ENCODE results near the gene NTHL1.
"Not testable (repeated sequence)": the region's sequence is repeated elsewhere in the genome, so short reads cannot be mapped to it uniquely, and the experiment has no call there.

Gene NTHL1

GRCh38 chr16:2027024-2028010 is 20.3 kb downstream of the NTHL1 start:
- DNase-seq, result peak; percentile 73

DNA sequence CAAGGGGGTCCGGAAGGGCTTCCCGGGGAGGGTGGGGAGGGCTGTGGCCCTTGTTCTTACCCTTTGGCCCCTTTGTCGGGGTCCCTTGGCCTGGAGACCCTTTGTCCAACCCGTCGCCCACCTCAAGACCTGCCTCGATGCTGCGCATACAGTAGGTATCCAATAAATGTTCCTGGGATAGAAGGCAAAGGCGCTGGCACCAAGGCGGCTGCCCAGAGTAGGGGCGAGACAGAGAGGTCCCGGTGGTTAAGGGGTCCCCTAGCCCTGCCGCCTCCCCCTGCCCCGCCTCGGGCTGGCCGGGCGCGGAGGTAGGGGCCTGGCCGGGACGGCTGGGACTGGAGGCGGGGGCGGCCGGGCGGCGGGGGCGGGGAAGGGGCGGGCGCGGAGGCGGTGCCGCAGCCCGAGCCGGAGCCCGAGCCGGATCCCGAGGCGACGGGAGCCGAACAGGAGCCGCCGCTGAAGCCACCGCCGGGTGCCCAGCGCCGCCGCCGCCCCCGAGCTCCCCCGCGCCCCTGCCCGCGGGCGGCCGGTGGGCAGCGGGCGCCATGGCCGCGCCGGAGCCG is 21.1 kb downstream of the NTHL1 start, which contains the start of gene NHERF2:
Gene NHERF2 (plus strand): TSS at position 442 of the 563 bp plus-strand sequence. CDS start 104 bp downstream, at position 546.
- peak; percentile 73 for DNase-seq

GRCh38 chr16:2025878-2026460 is 21.7 kb downstream of the NTHL1 start:
- DNase-seq, result no peak

- DNase-seq, result no peak
Measured at GRCh38 chr16:2025251-2025650, 22.4 kb downstream of the NTHL1 start.

DNA sequence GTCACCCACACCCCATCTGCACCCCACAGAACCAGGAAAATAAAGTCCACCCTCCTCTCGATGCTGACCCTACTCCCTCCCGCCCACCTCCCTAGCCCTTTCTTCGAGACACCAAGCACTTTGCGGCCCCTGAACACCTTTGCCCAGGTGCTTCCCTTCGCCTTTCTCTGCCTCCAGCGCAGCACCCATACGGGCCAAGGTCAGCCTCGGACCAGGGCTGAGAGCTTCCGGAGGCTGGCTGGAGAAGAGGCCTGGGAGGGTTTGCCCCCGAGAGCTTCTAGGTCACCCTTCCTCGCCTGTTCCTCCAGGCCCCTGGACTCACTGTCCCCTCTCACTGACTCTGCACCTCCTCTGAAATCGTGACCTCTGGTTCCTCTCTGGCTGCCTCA is 23.6 kb downstream of the NTHL1 start:
- DNase-seq, result no peak

DNA sequence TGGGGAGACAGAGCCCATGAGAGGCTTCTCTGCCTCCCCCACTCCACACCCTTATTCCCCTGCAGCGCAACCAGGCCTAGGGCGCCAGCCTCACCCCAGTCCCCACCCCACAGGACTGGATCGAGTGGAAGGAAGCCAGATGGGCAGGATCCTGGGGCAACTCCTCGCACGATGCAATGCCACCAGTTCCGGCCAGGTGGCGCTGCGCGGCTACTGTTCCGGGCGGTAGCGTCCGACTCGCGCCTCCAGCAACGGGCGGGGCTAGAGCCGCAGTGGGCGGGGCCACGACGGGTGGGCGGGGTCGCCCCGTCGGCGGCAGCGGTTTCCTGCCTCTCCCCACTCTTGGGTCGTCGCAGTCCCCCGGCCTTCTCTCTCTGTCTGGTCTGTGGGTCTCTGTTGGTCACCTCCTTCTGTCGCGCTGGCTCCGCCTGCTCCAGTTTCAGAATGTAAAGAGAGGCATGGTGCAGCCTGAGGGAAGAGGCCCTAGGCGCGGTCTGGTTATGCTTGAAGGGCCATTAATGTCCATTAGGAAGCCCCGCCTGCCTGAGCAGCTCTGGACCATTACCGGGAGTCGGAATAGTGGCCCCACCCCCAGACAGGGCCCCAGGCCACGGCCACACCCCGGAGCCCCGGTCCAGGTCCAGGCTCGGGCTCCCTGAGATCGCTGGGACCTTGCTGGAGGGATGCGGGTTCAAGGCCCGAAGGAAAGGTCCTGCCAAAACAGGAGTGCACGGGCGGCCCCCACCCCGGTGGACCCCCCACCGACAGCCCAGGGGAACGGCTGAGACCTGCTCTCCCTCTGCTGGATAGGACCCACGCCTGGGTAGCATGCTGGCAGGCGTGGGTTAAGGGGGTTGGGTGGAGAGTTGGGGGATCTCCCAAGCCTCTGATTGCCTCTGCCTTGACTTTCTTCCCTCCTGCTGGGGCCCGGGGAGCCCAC is 24.3 kb downstream of the NTHL1 start:
- peak; percentile 91 for DNase-seq

DNA sequence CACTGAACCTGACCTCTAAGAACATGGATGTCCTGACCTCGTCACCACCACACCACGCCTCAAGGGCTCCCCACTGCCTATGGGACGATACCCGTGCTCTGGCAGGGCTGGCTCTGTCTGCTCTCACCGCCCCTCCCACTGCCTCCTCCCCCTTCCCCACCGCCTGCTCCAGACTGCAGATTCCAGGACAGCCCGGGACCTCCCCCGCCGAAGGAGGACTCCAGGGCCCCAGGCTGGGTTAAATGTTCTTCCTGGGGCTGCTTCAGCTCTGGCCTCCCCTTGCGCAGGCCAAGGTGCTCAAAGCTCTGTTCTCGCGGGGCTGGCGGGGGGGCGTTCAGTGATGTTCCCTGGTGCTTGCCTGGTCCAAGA is 24.9 kb downstream of the NTHL1 start:
- DNase-seq, result no peak

DNA sequence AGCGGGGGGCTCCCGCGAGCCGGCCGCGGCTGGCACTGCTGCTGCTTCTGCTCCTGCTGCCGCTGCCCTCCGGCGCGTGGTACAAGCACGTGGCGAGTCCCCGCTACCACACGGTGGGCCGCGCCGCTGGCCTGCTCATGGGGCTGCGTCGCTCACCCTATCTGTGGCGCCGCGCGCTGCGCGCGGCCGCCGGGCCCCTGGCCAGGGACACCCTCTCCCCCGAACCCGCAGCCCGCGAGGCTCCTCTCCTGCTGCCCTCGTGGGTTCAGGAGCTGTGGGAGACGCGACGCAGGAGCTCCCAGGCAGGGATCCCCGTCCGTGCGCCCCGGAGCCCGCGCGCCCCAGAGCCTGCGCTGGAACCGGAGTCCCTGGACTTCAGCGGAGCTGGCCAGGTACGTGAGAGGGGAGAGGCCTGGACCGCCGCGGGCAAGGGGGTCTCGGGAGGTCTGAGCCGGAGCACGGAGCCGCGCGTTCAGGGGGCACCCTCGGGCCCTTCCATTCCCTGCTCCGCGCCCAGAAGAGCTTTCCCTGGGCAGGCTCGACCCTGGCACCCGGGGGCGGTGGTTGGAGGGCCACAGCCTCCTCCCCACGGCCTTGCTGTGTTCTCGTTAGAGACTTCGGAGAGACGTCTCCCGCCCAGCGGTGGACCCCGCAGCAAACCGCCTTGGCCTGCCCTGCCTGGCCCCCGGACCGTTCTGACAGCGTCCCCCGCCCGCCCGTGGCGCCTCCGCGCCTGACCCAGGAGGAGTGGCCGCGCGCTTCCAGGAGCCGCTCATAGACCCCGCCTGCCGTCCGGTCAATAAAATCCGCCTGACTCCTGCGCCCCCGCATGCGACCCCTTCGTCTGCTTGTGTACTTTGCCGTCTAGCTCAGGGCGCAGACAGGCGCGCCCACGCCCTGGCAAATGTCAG is 27.5 kb downstream of the NTHL1 start:
- peak; percentile 77 for DNase-seq

DNA sequence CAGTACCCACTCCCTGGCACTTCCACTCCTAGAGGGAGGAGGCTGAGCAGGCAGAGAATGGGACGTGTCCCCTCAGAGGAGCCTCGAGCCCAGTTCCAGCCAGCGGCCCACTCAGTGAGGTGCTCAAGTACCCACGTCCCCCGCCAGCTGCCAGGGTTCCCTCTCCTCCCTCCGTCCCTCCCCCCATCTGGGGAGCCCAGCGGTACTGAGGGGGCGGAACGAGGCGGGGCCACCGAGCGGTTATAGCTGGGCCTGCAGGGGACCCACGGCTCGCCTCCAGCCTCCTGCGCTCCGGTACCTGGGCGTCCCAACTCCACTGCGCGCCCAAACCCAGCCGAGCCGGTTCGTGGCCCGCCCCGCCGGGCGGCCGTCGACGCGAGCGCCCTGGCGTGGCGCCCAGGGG is 28.1 kb downstream of the NTHL1 start, which contains the start of gene NPW:
Gene NPW (plus strand): TSS at position 268 of the 403 bp plus-strand sequence.
- DNase-seq, result peak; percentile 77

- DNase-seq, result peak; percentile 46
Measured at GRCh38 chr16:2016407-2016922, 31.2 kb downstream of the NTHL1 start.

DNA sequence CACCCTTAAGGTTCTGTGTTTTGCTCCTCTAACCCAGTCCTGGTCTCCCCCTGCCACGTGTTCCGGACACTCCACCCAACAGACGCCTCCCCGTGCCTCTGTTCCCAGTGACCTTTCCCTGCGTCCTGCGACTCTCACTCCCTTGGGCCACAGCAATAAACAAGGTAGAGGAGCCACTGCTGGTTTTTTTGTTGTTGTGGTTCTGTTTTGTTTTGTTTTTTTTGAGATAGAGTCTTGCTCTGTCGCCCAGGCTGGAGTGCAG is 31.8 kb downstream of the NTHL1 start:
- DNase-seq, result no peak

- peak; percentile 96 for DNase-seq
Measured at GRCh38 chr16:2015117-2015946, 32.3 kb downstream of the NTHL1 start.

DNA sequence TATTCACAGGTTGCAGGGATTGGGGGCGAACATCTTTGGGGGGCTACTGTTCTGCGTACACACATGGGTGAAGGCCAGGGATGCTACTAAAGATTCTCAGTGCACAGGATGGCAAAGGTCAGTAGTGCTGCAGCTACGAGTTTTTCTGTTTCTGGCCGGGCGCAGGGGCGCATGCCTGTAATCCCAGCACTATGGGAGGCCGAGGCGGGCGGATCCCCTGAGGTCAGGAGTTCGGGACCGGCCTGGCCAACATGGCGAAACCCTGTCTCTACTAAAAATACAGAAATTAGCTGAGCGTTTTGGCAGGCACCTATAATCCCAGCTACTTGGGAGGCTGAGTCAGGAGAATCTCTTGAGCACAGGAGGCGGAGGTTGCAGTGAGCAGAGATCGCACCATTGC is 34.1 kb downstream of the NTHL1 start:
- DNase-seq, result no peak

DNA sequence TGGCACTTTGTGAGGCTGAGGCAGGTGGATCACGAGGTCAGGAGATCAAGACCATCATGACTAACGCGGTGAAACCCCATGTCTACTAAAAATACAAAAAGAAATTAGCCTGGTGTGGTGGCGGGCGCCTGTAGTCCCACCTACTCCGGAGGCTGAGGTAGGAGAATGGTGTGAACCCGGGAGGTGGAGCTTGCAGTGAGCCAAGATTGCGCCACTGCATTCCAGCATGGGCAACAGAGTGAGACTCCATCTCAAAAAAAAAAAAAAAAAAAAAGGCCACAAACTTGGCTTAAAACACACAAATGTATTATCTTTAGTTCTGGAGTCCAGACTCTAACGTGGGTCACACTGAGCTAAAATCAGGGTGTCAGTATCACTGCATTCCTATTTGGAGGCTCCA is 35.9 kb downstream of the NTHL1 start:
- DNase-seq, result not testable (repeated sequence)

- peak; percentile 97 for DNase-seq
Measured at GRCh38 chr16:2009791-2010510, 37.7 kb downstream of the NTHL1 start, which contains the start of gene ZNF598. ZNF598 (minus strand) TSS chr16:2009821.

DNA sequence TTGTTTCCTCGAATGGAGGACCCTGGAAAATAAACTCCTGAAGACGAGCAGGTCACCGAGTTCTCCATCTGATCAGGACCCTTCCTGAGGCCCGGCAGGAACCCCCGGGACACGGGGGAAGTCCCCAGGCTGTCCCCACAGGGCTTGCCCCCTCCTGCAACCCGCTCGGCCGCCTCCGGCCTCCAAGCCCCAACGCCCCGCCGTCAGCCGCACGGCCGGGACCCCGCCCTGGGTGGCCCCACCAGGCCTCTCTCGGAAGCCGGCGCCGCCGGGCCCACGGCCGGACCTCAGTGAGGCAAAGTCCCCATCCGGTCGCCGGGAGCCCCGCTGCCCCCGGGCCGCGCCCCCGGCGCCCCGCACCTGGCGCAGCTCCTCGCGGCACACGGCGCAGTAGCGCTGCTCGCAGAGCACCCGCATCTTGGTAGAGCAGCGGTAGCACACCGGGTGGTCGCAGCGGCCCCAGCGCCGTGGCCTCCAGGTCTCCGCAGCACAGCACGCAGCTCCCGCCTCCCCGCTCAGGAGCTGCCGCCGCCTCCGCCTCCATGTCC is 38.4 kb downstream of the NTHL1 start:
- peak; percentile 66 for DNase-seq

DNA sequence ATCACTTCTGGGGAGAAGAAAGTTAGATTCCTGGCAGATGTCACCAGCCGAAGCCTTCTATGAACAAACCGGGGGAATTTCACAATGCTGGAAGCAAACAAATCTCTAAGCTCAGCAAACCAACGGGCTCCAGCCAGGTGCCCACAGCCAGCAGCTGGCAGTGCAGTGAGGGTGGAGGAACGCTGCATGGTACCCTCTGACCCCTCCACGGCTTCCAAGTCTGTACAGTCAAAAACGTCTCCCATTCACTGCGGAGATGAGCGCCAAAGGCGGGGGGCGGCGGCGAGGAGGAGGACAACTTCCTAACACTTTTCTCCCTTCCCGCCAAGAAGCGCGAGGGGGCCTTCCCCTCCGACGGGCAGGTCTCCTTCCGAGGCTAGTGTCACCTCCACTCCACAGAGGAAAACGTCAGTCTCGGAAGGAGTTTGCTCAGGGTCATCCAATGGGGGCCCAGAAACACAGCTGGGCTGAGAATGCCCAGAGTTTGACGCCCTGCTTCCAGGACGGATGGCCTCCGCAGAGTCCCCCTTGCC is 38.9 kb downstream of the NTHL1 start:
- peak; percentile 57 for DNase-seq

- DNase-seq, result no peak
Measured at GRCh38 chr16:2008009-2008526, 39.6 kb downstream of the NTHL1 start.

Measured in NCI-H69 (cell line).